Astrocyte (in vitro differentiated cells and primary cell): ENCODE results near the gene FAM47B. TPM values are rescaled to one million over a fixed set of nuclear protein-coding genes. Genes with fewer than 3 reads are reported as not detected.

Experiments used
- DNase-seq: peaks from one replicate; pipeline ENCODE4 v3.0.0-alpha.2; 2010; ENCODE audit warnings: low read depth
- FAIRE-seq: peaks from 2 replicates; lab custom pipeline; 2011; peaks lifted over from hg19 to GRCh38; lab: Jason Lieb, UNC
- H2AFZ ChIP-seq: 2 replicates; pipeline ENCODE4 v1.6.0; 2012; ENCODE audit warnings: low read depth, low read length, inconsistent platforms
- H3K27ac ChIP-seq: 2 replicates; pipeline ENCODE4 v1.5.1; 2011; ENCODE audit warnings: low read depth, low read length, inconsistent platforms
- H3K27me3 ChIP-seq: 2 replicates; pipeline ENCODE4 v1.6.0; 2011; ENCODE audit warnings: low read length, inconsistent platforms; ENCODE audit not compliant: insufficient read depth
- H3K36me3 ChIP-seq: 2 replicates; pipeline ENCODE4 v1.5.1; 2011; ENCODE audit warnings: low read length, inconsistent platforms; ENCODE audit not compliant: insufficient read depth
- H3K4me1 ChIP-seq: 2 replicates; pipeline ENCODE4 v1.5.1; 2011; ENCODE audit warnings: low read length, inconsistent platforms; ENCODE audit not compliant: insufficient read depth
- H3K4me2 ChIP-seq: 2 replicates; pipeline ENCODE4 v1.6.0; 2012; ENCODE audit warnings: low read length, inconsistent platforms
- H3K4me3 ChIP-seq: 2 replicates; pipeline ENCODE4 v1.5.1; 2011; ENCODE audit warnings: low read depth, mild to moderate bottlenecking, low read length, inconsistent platforms; ENCODE audit not compliant: insufficient read depth
- H3K79me2 ChIP-seq: 2 replicates; pipeline ENCODE4 v1.6.0; 2012; ENCODE audit warnings: mild to moderate bottlenecking, low read length, inconsistent platforms; ENCODE audit not compliant: insufficient read depth
- H3K9ac ChIP-seq: 2 replicates; pipeline ENCODE4 v1.6.0; 2012; ENCODE audit warnings: mild to moderate bottlenecking, low read length, inconsistent platforms
- H3K9me3 ChIP-seq: 2 replicates; pipeline ENCODE4 v1.5.1; 2012; ENCODE audit warnings: low read depth, mild to moderate bottlenecking, low read length, inconsistent platforms; ENCODE audit not compliant: insufficient read depth
- H4K20me1 ChIP-seq: 2 replicates; pipeline ENCODE4 v1.6.0; 2012; ENCODE audit warnings: low read length, inconsistent platforms; ENCODE audit not compliant: insufficient read depth
- H3K27ac Mint-ChIP-seq: one replicate; pipeline ENCODE4 v1.8.0; 2021; ENCODE audit warnings: mild to moderate bottlenecking, mixed read lengths; ENCODE audit not compliant: unreplicated experiment
- H3K27me3 Mint-ChIP-seq: one replicate; pipeline ENCODE4 v1.8.0; 2021; ENCODE audit warnings: low read depth, mixed read lengths; ENCODE audit not compliant: unreplicated experiment
- H3K36me3 Mint-ChIP-seq: one replicate; pipeline ENCODE4 v1.8.0; 2021; ENCODE audit warnings: low read depth, mixed read lengths; ENCODE audit not compliant: unreplicated experiment
- H3K4me1 Mint-ChIP-seq: one replicate; pipeline ENCODE4 v1.8.0; 2021; ENCODE audit warnings: low read depth, mixed read lengths; ENCODE audit not compliant: unreplicated experiment
- H3K4me3 Mint-ChIP-seq: one replicate; pipeline ENCODE4 v1.8.0; 2021; ENCODE audit warnings: mild to moderate bottlenecking, moderate library complexity, mixed read lengths; ENCODE audit not compliant: unreplicated experiment
- H3K9me3 Mint-ChIP-seq: one replicate; pipeline ENCODE4 v1.8.0; 2021; ENCODE audit warnings: mild to moderate bottlenecking, mixed read lengths; ENCODE audit not compliant: unreplicated experiment
- EZH2 ChIP-seq: IDR thresholded peaks from 2 replicates; pipeline ENCODE4 v1.6.1; 2012; ENCODE audit warnings: mild to moderate bottlenecking, low read length, inconsistent platforms; ENCODE audit not compliant: insufficient read depth
- total RNA-seq: library from RNA; stranded (reverse); gene quantifications from 2 replicates; pipeline ENCODE4 v1.2.1, GENCODE V29; 2021
- TF ChIP-seq, protein P1 (sequence below): IDR thresholded peaks from 2 replicates; pipeline ENCODE4 v1.5.1; 2011; ENCODE audit warnings: low read depth, mild to moderate bottlenecking, inconsistent platforms, low read length, moderate library complexity; ENCODE audit not compliant: insufficient read depth

Gene FAM47B
- total RNA-seq, 1 donor from 2014 or later = not detected

DNA sequence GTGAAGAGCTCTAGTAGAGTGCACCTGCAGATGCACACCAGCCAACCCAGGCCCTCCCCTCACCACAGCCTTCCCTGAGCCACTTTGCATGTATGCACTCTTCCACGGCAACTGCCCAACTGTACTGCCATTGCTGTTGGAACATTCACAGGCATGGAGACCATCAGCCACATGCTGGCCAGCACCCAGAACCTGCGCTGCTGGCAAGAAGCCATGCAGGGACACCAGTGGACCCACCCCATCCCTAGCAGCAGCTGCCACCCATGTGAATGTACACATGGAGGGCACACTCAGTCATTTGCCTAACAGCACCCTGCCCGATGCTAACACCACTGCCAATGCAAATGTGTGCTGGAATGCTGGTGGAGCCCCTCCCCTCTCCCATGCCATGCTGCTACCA lies 35.6 kb downstream of the FAM47B start:
- no peak for TF ChIP-seq EZH2
- TF ChIP-seq, protein P1, sequence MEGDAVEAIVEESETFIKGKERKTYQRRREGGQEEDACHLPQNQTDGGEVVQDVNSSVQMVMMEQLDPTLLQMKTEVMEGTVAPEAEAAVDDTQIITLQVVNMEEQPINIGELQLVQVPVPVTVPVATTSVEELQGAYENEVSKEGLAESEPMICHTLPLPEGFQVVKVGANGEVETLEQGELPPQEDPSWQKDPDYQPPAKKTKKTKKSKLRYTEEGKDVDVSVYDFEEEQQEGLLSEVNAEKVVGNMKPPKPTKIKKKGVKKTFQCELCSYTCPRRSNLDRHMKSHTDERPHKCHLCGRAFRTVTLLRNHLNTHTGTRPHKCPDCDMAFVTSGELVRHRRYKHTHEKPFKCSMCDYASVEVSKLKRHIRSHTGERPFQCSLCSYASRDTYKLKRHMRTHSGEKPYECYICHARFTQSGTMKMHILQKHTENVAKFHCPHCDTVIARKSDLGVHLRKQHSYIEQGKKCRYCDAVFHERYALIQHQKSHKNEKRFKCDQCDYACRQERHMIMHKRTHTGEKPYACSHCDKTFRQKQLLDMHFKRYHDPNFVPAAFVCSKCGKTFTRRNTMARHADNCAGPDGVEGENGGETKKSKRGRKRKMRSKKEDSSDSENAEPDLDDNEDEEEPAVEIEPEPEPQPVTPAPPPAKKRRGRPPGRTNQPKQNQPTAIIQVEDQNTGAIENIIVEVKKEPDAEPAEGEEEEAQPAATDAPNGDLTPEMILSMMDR = no peak
- H3K4me1 ChIP-seq = no peaks in the 10 kb centered on the region
- no peaks in the 10 kb centered on the region for H3K36me3 ChIP-seq
- FAIRE-seq (no peak), DNase-seq (no peak)
- Mint-ChIP-seq H3K4me3 (no peak overlapping the region), H3K4me1 (no peaks in the 10 kb centered on the region), H3K27me3 (no peaks in the 10 kb centered on the region), H3K27ac (no peak overlapping the region), H3K9me3 (no peaks in the 10 kb centered on the region), H3K36me3 (no peaks in the 10 kb centered on the region)
- H3K27ac ChIP-seq = no peak overlapping the region
- no peak overlapping the region for H3K9ac ChIP-seq
- H3K4me2 ChIP-seq = no peak overlapping the region
- H2AFZ ChIP-seq = no peak overlapping the region
- H4K20me1 ChIP-seq = no peaks in the 10 kb centered on the region
- H3K9me3 ChIP-seq = no peaks in the 10 kb centered on the region
- H3K4me3 ChIP-seq = no peak overlapping the region
- no peaks in the 10 kb centered on the region for H3K27me3 ChIP-seq
- no peaks in the 10 kb centered on the region for H3K79me2 ChIP-seq

DNA sequence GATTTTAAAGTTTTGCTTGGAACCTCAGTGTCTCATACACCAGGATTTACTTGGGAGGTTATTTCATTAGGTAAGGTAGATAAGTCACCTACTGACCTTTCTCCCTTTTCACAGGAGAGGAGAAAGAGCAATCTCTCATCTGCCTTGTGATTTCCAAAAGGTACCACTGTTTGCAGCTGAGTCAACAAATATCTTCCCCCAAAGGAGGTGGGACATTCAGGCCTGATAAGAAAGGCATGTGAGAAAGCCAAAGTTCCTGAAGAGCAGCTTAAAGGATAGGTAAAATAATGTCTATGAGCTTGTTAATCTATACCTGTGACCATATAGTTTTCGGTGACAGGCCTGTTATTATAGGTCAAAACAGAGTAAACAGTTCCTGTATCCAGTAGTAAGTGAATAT lies 45.0 kb downstream of the FAM47B start:
- Mint-ChIP-seq H3K4me3 (no peak overlapping the region), H3K27ac (no peak overlapping the region), H3K36me3 (no peaks in the 10 kb centered on the region), H3K9me3 (no peaks in the 10 kb centered on the region), H3K27me3 (no peaks in the 10 kb centered on the region), H3K4me1 (no peaks in the 10 kb centered on the region)
- Histone ChIP-seq H4K20me1 (no peaks in the 10 kb centered on the region), H3K36me3 (no peaks in the 10 kb centered on the region), H3K27ac (no peak overlapping the region), H3K79me2 (no peaks in the 10 kb centered on the region), H3K4me1 (no peaks in the 10 kb centered on the region), H3K4me3 (no peak overlapping the region), H2AFZ (no peak overlapping the region), H3K9me3 (no peaks in the 10 kb centered on the region), H3K9ac (no peak overlapping the region), H3K4me2 (no peak overlapping the region), H3K27me3 (no peaks in the 10 kb centered on the region)
- DNase-seq = no peak
- no peak for FAIRE-seq
- TF ChIP-seq, protein P1 = no peak
- TF ChIP-seq EZH2 = no peak
